ENCODE data around the gene RHOJ. TPM values are rescaled to one million over a fixed set of nuclear protein-coding genes. Genes with fewer than 3 reads are reported as not detected.

The RHOJ gene
- 5.0 and 11.6 TPM in 2 replicates for total RNA-seq

DNA sequence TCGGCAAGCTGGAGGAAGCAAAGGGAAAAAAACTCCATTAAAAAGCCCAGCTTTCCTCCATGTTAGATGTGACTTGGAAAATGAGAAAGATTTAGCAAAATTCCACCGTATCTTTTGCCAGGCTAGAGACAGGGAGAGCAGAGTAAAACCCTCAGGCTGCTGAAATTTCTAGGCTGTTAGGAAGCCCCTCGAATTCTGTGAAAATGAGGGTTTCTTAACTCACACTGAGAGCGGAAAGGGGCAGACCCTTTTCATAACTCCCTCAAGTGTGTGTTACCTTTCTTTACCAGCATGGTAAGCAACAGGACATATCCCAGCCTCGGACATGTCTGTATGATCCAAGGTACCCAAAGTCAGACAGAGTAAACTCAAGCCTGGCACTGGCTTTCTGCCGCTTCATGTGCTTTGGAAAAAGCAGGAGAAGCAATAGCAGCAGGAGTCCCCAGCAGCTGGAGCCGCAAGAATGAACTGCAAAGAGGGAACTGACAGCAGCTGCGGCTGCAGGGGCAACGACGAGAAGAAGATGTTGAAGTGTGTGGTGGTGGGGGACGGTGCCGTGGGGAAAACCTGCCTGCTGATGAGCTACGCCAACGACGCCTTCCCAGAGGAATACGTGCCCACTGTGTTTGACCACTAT, at the start of gene RHOJ:
RHOJ (plus strand) TSS at position 37 of the 637 bp plus-strand sequence; CDS start at position 464, 427 bp downstream.

DNA sequence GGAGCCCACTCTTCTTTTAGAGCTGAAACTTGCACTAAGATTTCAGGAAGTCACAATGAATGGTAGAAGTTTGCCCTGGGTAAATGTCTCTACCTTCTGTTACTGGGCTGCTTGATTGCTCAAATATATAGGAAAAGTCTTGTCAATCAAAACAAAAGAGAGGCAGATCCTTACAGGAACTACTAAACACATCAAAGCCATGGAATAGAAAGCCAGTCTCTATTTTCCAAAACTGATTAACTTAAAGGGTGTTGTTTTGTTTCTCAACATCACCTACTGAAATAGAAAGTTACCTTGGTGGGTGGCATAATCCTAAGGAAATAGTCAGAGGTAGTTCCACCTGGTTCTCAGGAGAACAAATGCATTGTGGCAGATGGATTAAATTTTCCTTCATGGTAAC, 114.6 kb downstream of the RHOJ start, which contains the start of gene GPHB5:
GPHB5 (minus strand) TSS at position 101 of the 400 bp plus-strand sequence. CDS start 1,086 bp downstream, outside the sequence.

Other genes starting within 250 kb of the RHOJ start
- 0.03 and 0.07 TPM in 2 replicates for gene KCNH5, start 159.0 kb upstream of the RHOJ start, total RNA-seq
- not detected in 2 replicates for gene GPHB5, start 114.5 kb downstream of the RHOJ start, total RNA-seq

All from smooth muscle cell of the pulmonary artery (primary cell).